ENCODE data around the gene MYBL2.
A peak's percentile ranks its signal among the peaks of the same experiment; 100 is the strongest.

MYBL2 gene

DNA sequence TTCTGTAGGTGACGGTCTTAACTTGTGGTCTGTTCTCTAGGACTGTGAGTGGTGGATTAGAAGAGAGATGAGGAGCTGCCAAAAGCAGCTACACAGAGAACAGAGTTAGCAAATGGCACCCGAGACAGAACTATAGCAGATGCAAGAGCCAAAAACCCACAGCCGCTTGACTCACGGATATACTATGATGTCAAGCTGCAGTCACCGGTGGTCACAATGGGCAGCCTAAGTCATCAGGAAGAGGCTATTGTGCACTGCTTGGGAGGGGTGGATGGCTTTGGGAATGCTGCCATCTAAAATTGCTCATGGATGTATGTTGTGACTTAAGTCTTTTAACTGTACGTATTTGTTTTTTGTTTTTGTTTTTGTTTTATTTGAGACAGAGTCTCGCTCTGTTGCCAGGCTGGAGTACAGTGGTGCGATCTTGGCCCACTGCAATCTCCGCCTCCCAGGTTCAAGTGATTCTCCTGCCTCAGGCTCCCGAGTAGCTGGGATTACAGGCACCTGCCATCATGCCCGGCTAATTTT is 60.0 kb downstream of the MYBL2 start, which contains the start of gene GTSF1L:
TSS of gene GTSF1L (minus strand) at position 192 of the 528 bp plus-strand sequence. CDS start 308 bp downstream, outside the sequence.
- Mint-ChIP-seq H3K9me3 (no peaks in the 10 kb centered on the region), H3K36me3 (no peaks in the 10 kb centered on the region), H3K4me1 (peaks cover 59% of the 10 kb centered on the region), H3K27me3 (no peaks in the 10 kb centered on the region), H3K4me3 (no peak within 1 kb of the TSS), H3K27ac (no peak within 1 kb of the TSS)

- Mint-ChIP-seq H3K27ac (peak overlapping the region; percentile 19), H3K36me3 (no peaks in the 10 kb centered on the region), H3K27me3 (no peaks in the 10 kb centered on the region), H3K4me1 (peaks cover 59% of the 10 kb centered on the region), H3K4me3 (no peak overlapping the region), H3K9me3 (no peaks in the 10 kb centered on the region)
These were observed 61.2 kb downstream of the MYBL2 start for GRCh38 chr20:43727980-43728590.

DNA sequence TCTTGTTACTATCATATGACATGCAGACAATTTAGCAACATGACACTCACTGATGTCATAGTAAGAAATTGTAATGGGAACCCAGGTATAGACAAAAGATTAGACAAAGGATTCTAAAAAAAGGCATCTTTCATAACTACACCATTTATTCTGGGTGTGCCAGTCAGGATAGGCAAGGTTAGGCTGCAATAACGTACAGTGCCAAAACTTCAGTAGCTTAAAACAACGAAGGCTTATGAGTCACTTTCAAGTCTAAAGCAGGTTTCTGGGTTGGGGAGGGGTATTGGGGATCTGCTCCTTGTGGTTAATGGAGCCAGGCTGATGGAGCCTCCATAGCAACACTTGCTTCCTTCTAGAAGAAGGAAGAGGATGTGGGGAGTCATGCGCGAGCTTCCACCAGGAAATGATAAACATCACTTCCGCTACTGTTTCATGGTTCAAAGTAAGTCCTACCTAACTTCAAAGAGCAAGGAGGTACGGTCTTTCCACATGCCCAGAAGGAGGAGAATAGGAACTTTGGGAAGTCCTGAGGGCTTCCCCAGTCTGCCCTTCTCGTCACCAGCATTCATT is 61.9 kb downstream of the MYBL2 start:
- Mint-ChIP-seq H3K27me3 (no peaks in the 10 kb centered on the region), H3K36me3 (no peaks in the 10 kb centered on the region), H3K4me1 (peaks cover 59% of the 10 kb centered on the region), H3K27ac (peak overlapping the region; percentile 19), H3K9me3 (no peaks in the 10 kb centered on the region), H3K4me3 (no peak overlapping the region)

GRCh38 chr20:43731469-43731868 is 64.6 kb downstream of the MYBL2 start:
- no peaks in the 10 kb centered on the region for H3K27me3 Mint-ChIP-seq
- no peak overlapping the region for H3K4me3 Mint-ChIP-seq
- no peaks in the 10 kb centered on the region for H3K36me3 Mint-ChIP-seq
- no peak overlapping the region for H3K27ac Mint-ChIP-seq
- H3K4me1 Mint-ChIP-seq, result peaks cover 57% of the 10 kb centered on the region
- H3K9me3 Mint-ChIP-seq, result no peaks in the 10 kb centered on the region

GRCh38 chr20:43731927-43732326 is 65.0 kb downstream of the MYBL2 start:
- Mint-ChIP-seq H3K9me3 (no peaks in the 10 kb centered on the region), H3K36me3 (no peaks in the 10 kb centered on the region), H3K27me3 (no peaks in the 10 kb centered on the region), H3K27ac (no peak overlapping the region), H3K4me1 (peaks cover 62% of the 10 kb centered on the region), H3K4me3 (no peak overlapping the region)

GRCh38 chr20:43736588-43737158 is 69.8 kb downstream of the MYBL2 start:
- peaks cover 44% of the 10 kb centered on the region for H3K4me1 Mint-ChIP-seq

GRCh38 chr20:43737925-43738324 is 71.0 kb downstream of the MYBL2 start:
- H3K27ac Mint-ChIP-seq, result no peak overlapping the region
- no peaks in the 10 kb centered on the region for H3K9me3 Mint-ChIP-seq
- H3K4me3 Mint-ChIP-seq, result no peak overlapping the region

More at GRCh38 chr20:43736588-43737158, 69.8 kb downstream of the MYBL2 start:
- H3K9me3 Mint-ChIP-seq, result no peaks in the 10 kb centered on the region
- no peaks in the 10 kb centered on the region for H3K27me3 Mint-ChIP-seq
- no peak overlapping the region for H3K4me3 Mint-ChIP-seq
- H3K27ac Mint-ChIP-seq, result no peak overlapping the region
- no peaks in the 10 kb centered on the region for H3K36me3 Mint-ChIP-seq

DNA sequence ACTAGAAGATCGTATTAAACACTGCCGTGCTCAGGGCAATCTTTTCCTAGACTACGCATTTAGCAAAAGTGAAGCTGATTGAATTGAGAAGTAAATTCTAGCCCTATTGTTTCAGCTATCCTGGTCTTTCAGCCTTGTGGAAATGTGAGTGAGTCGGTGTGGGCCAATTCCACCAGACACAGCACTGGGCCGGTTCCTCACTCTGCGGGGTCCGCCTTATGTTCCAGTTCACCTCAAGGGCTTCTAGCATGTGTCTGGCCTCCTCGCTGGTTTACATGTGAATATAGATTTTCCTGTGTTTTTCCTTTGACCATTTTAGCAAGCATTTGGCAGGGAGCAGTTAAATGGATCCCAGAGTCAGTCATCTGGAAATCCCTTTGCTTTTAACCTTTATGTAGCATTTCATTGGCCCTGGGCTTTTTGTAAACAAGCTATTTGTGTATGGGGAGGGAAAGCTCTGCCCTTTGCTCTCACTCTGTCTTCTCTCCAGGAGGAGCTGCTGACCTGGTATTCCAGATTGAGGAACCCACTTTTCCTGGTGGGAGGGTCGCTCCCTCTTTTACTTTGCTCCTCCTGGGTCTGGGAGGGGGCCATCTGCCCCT is 72.3 kb downstream of the MYBL2 start:
- no peaks in the 10 kb centered on the region for H3K36me3 Mint-ChIP-seq
- peaks cover 19% of the 10 kb centered on the region for H3K4me1 Mint-ChIP-seq
- H3K27ac Mint-ChIP-seq, result no peak overlapping the region
- no peak overlapping the region for H3K4me3 Mint-ChIP-seq
- no peaks in the 10 kb centered on the region for H3K9me3 Mint-ChIP-seq
- no peaks in the 10 kb centered on the region for H3K27me3 Mint-ChIP-seq

More at GRCh38 chr20:43737925-43738324, 71.0 kb downstream of the MYBL2 start:
- no peaks in the 10 kb centered on the region for H3K27me3 Mint-ChIP-seq
- no peaks in the 10 kb centered on the region for H3K36me3 Mint-ChIP-seq
- peaks cover 32% of the 10 kb centered on the region for H3K4me1 Mint-ChIP-seq

DNA sequence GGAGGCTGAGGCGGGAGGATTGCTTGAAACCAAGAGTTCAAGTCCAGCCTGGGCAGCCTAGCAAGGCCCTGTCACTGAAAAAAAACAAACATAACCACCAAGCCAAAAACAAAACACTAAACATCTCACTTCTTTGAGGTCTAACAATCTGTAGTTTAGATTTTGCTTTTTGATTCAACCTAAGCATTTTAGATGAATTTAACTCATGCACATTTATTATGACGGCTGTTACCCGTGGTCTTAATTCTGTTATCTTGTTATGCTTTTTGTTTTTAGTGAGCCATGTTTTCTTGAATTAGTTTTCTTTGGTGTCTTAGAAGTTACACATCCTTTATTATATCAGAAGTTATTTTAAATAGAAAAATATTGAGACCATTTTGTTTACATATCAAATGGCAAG is 73.7 kb downstream of the MYBL2 start:
- no peaks in the 10 kb centered on the region for H3K9me3 Mint-ChIP-seq
- no peak overlapping the region for H3K4me3 Mint-ChIP-seq
- peaks cover 12% of the 10 kb centered on the region for H3K4me1 Mint-ChIP-seq
- no peaks in the 10 kb centered on the region for H3K27me3 Mint-ChIP-seq
- no peaks in the 10 kb centered on the region for H3K36me3 Mint-ChIP-seq
- H3K27ac Mint-ChIP-seq, result no peak overlapping the region

GRCh38 chr20:43744151-43744611 is 77.3 kb downstream of the MYBL2 start:
- Mint-ChIP-seq H3K27me3 (no peaks in the 10 kb centered on the region), H3K4me3 (no peak overlapping the region), H3K9me3 (no peaks in the 10 kb centered on the region), H3K4me1 (peaks cover 7% of the 10 kb centered on the region), H3K36me3 (no peaks in the 10 kb centered on the region), H3K27ac (no peak overlapping the region)

DNA sequence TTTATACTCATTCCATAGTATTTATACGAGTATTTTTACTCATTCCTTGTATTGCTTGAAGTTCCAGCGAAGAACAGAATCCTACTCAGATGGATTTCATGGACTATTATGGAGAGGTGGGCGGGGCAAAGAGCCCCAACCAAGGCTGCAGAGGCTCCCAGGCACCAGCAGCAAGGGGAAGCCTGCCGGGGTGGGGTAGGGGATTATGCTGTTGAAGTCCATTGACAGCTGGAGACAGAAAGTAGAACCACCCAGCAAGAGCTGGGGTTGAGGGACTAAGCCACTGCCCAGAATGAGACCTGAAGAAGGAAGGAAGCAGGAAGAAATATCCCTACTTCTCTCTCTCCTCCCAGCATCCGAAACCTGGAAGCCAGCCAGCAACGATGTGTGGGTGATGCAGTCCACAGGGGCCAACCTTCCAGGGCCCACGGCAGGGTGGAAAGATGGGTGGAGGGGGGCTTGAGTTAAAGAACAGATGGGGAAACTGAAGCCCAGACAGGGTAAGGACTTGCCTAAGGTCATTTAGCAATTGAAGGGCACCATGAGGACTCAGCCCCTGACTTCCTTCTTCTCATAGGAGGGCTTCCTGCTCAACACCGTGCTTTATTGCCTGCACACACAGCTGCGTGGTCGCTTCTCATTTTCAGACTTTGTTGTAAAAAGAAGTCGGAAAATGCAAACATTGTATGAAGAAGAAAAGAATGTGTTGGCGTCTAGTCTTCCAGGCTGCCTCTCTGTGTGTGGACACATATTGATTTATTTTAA is 78.2 kb downstream of the MYBL2 start:
- Mint-ChIP-seq H3K9me3 (no peaks in the 10 kb centered on the region), H3K4me3 (no peak overlapping the region), H3K27me3 (no peaks in the 10 kb centered on the region), H3K27ac (no peak overlapping the region), H3K4me1 (peaks cover 16% of the 10 kb centered on the region), H3K36me3 (no peaks in the 10 kb centered on the region)

DNA sequence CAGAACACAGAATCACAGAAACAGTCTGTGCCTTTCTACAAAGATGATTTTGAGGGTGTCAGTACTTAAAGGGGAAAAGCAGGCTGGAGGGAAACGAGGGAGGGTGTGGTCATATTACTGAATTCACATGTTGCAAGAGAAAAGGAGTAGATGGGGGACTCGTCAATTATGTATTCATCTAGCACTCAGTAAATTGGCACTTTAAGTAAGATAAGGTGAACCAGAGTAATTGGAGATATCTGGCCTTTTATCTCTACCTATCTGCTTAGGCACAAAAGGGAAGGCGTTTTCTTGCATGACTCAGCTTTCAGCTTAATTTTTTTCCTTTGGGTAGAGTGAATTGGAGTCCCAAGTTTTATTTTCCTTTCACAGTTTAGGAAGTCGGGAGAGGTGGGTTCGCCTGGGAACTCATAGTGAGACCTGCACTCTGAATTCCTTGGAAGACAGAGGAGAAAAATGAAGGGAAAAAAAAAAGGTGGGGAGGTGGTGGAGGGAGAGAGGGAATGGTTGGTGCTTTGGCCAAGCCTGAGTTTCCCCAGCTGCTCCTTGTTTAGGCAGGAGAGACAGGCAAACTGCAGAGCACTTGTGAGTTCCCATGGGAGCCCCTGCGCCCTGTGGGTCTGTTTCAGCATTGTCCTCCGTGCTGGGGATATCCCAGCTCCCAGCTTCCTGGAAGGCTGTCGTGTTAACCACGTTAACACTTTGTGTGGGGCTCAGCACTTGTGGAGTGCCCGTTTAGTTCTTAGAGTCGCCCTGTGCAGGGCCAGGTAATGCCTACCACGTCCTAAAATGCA is 79.6 kb downstream of the MYBL2 start:
- no peaks in the 10 kb centered on the region for H3K36me3 Mint-ChIP-seq
- no peak overlapping the region for H3K27ac Mint-ChIP-seq
- H3K9me3 Mint-ChIP-seq, result no peaks in the 10 kb centered on the region
- H3K4me1 Mint-ChIP-seq, result peaks cover 27% of the 10 kb centered on the region
- H3K4me3 Mint-ChIP-seq, result no peak overlapping the region
- no peaks in the 10 kb centered on the region for H3K27me3 Mint-ChIP-seq

DNA sequence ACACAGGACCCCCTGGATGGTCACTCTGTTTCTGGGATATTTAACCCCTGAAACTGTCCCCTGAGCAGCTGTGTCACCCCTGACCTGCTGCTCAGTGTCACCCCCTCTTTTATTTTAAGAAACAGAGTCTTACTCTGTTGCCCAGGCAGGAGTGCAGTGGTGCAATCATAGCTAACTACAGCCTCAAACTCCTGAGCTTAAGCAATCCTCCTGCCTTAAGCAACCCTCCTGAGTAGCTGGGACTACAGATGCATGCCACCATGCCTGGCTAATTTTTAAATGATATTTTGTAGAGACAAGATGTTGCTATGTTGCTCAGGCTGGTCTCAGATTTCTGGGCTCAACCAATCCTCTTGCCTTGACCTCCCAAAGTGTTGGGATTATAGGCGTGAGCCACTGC is 81.4 kb downstream of the MYBL2 start:
- Mint-ChIP-seq H3K9me3 (no peaks in the 10 kb centered on the region), H3K27ac (no peak overlapping the region), H3K4me1 (peaks cover 42% of the 10 kb centered on the region)

DNA sequence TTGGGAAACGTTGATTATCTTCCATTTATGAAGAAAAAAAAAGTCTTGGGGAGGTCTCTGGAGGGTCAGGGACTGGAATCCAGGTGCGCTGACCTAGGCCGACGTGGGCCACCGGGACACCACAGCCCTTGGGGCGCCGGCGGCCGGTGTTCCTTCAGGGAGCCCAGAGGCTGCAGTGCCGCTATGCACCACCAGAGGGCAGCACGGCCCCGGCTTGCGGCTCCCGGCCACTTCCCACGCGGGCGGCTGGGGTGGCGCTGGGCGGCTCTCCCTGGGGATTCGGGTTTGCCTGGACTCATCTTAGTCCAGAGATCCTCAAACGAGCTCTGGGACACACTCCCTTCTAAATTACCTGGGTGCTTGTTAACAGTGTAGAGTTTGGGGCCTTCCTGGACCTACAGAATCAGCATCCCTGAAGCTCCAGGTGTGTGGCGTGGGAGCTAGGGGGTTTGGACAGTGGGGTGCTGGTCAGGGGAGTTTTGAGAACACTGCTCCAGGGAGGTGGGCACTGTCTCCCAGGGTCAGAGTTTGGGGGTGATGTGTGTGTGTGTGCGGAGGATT is 82.9 kb downstream of the MYBL2 start:
- Mint-ChIP-seq H3K27me3 (no peaks in the 10 kb centered on the region), H3K4me1 (peaks cover 42% of the 10 kb centered on the region), H3K36me3 (no peaks in the 10 kb centered on the region), H3K4me3 (peak overlapping the region; percentile 40), H3K9me3 (no peaks in the 10 kb centered on the region), H3K27ac (peak overlapping the region; percentile 84)

More for the DNA sequence above, 81.4 kb downstream of the MYBL2 start:
- no peak overlapping the region for H3K4me3 Mint-ChIP-seq
- no peaks in the 10 kb centered on the region for H3K36me3 Mint-ChIP-seq
- no peaks in the 10 kb centered on the region for H3K27me3 Mint-ChIP-seq
